HG03025 (cell line): Measurements from ENCODE around the gene NPSR1.
"Not testable (repeated sequence)": the region's sequence is repeated elsewhere in the genome, so short reads cannot be mapped to it uniquely, and the experiment has no call there.

Source experiments
- ATAC-seq: cut with Tn5 transposase; IDR thresholded peaks from one replicate; pipeline ENCODE4 v1.9.1; 2021; ENCODE audit warnings: mild to moderate bottlenecking, moderate library complexity; ENCODE audit not compliant: unreplicated experiment, low FRiP score

Gene NPSR1

DNA sequence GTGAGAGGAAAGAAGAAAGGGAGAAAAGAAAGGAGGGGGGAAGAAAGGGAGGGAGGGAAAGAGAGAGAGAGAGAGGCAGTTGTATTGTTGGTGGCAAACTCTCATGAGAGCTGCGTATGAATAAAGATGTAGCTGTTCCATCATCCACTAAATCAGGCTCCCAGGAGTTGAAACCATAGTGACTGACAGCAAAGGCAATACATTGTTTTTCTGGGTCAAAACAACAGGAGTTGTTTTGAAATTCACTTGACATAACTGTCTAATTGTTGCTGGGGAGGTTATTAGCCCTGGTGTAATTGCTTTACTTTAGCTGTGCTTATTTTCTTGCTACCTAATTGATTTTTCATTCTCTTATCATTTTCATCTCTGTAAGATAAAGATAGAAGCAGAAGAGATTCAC, 173.4 kb downstream of the NPSR1 start:
- ATAC-seq: no peak

DNA sequence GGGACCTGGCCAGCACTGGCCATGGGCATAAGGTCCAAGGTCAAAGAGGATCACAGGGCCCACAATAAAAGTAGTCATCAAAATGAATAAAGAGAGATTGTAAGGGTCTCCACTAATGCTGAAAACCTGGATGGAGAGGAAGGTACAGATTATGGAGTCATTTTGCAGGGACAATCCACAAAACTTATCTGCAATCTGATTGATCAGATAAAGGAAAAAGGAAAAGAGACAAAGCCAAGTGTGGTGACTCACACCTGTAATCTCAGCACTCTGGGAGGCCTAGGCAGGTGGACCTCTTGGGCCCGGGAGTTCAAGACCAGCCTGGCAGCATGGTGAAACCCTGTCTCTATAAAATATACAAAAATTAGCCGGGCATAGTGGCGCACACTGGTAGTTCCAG, 174.0 kb downstream of the NPSR1 start:
- no peak for ATAC-seq

DNA sequence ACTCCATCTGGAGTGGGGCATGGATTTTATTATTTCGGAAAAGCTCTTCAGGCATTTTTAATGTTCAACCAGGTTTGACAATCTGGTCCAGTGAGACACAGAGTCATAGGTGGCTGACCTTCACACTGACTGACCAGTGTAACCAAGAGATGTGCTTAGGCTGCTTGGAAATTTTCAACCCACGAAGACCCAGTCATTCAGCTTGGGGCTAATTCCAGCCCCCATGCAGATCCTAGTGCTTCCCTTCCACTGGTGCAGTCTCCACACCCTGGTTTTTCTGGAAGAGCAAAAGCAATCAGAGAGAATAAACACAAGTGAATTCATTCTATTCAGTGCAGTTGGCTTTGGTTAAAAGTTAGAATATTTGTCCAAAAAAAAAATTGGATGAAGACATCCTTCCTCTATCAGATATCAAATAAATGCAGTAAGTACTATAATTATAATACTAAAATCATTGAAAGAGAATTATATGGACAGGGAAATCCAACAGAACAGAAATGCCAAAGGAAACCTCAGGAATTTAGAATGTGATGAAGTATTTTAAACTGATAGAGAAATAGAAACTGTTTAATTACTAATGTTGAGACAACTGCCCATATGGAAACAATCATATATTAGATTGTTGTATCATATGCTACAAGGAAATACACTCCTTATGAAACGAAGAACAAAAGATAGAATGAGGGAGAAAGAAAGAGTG, 178.0 kb downstream of the NPSR1 start:
- no peak for ATAC-seq

DNA sequence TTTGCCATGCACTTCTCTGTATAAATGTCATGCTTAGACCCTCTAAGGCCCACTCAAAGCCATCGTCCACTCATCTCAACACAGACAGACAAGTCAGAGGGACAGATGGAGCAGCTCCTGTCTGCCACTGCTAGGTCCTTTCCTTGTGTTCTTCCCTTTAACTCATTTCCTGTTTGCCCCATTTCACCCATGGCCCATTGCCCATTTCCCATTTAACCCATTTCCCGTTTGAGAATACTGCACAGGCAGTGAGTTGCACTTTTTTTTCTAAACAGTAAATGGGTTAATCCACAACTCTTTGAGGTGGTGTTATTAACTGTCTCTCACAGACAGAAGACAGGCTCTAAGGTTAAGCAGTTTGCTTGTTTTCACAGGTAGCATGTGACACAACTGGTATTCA, 179.3 kb downstream of the NPSR1 start:
- no peak for ATAC-seq

DNA sequence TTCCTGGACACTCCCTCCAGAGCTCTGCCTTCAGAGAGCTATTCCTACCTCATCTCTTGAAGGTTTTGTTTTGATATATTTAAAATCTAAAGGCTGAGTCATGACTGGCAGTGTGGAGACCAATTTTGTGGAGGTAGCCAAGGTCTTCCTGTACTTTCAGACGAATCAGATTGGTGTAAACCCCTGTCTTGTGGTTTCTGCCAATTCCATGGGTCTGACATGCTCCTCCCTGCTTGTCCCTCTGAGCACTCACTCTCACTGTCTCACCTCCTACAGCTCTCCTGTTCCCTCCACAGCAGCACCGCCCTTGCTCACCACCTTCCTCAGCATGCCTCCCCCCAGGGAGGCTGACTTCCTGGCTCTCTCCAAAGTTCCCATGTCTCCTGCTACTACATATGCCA, 179.8 kb downstream of the NPSR1 start:
- no peak for ATAC-seq

DNA sequence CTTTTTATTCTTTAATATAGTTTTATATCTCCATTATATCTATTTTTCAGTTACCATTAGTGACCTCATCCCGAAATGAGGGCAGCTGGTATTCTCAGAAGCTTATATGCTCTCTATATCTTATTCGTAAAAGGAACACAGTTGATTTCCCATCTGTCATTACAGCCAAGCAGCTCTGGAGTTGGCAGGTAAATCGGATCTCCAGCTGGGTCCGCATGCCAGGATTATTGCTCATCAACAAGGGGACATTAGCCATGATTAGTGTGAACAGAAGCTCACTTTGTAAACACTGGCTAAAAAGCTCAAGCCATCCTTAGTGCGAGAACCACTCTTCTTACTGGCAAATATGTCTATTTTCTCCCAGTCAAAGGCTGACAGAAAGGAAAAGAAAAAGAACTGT, 180.3 kb downstream of the NPSR1 start:
- no peak for ATAC-seq

DNA sequence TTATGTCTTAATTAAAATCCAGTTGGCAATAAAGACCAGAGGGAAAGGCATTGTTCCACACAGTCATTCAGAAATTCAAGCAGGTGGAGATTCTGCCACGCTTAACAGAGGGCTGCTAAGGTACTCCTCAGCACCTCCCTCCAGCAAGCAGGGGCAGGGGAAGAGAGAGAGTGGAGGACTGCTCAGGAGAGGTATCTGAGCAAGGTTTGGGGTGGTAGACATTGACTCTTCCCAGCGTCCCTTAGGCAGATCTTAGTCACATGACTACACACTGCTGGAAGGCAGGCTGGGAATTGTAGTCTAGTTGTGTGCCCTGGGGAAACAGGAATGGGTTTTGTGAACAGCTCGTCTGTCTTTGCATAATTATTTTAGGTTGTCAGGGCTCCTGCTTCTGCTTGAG, 181.6 kb downstream of the NPSR1 start:
- no peak for ATAC-seq

DNA sequence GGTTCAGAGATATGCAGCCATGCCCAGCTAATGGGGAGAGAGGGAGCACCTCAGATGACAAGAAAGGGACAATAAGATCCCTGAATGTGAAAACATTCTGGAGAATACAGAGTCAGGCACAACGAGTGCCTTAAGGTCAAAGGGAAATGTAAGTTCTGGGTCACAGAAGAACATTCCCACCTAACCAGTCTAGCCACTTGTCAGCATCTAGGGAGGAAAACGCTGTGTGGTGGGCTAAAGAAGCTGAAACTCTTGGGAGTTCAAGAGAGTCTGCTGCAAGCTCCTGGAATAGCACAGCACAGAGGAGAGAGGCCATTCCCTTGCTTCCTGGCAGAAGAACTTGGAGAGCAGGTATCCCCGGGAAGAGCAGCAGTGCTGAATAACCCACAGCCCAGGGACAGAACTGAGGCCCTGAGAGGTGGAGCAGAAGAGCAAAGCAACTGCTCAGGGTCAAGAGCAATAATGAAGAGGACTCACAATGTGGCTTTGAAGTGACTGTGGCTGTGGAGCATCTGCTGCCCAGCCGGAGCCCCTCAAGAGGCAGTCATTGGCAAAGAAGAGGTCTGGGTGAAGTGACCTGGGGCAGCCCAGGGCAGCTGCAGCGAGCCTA, 182.3 kb downstream of the NPSR1 start:
- no peak for ATAC-seq

DNA sequence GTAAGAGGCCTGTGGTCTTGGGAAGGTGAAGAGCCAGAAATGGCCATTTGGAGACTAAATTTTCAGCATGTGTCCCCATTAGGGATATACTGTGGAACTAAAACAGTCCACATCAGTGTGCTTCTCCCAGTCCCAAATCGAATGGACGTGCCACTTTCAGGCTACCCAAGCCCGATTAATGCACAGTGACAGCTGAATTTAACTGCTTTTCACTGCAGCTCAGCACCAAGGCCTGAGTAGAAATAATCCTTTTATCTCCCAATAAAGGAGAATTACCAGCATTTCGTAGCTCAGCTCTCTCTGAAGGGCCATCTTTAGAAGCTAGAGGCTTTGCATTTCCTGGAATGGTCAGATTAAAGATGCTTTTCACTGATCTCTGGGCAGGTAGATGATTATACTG, 183.3 kb downstream of the NPSR1 start:
- ATAC-seq: no peak

DNA sequence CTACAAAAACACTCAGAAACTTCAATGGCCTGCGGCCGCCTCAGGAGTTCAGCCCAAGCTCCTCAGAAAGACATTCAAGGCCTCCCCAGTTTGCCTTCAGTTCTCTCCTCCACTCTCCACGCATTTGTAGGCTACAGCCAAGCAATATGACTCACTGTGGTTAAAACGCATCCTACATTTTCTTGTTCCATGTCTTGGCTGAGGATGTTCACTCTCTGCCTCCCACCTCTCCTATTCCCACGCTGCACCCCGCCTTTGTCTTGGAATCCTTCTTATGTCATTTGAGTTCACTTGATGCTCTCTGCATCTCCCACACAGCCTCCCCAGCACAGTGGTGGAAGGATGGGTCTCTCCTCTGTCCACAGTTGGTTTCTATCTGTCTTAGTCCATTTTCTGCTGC, 184.8 kb downstream of the NPSR1 start:
- no peak for ATAC-seq

DNA sequence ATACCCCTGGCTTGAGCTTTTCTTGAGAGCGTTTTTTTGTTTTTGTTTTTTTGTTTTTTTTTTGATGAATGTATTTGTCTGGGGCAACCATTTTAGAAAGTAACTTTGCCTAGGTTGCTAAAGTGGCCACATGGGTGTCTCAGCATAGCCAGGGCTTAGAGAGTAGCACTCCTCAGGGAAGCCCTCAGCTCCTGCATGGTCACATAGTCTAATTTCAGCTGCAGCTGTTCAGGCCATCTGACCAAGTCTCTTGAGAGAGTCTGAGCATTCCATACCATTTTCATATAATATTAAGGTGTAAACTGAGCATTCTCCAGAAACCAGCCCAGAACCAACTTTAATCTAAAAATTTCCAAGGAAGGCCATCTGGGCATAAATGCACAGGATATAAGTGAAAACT, 186.4 kb downstream of the NPSR1 start:
- ATAC-seq: no peak

DNA sequence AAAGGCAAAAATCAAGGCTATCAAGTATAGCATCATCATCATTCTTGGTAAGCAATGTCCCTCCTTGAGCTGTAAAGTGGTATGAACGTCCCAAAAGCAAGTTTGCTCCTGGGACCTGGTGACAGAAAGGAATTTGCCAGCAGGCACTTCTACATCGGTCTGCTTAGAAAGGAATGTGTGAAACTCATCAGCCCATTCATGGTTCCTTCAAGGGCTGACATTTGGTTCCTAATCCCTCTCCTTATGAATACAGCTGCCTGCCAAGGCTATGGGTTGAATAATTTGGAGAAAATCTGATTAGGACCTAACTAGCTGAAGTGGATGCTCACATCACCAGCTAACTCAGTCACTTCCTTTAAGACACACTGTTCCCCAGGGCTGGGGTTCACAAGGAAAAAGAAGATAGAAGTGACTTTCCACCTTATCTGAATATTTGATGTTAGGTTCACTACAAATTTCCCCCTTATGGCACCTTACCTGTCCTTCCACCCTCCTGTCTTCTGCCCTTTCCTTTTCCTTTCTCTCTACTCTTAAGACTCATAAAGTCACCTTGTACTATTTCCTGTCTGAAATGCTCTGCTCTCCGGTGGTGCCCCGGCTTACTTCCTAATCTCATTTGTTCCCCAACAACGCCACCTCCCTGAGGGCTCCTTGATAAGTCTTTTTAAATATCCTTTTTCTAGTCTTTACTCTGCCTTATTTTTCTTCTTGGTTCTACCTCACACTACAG, 187.1 kb downstream of the NPSR1 start:
- ATAC-seq: no peak

DNA sequence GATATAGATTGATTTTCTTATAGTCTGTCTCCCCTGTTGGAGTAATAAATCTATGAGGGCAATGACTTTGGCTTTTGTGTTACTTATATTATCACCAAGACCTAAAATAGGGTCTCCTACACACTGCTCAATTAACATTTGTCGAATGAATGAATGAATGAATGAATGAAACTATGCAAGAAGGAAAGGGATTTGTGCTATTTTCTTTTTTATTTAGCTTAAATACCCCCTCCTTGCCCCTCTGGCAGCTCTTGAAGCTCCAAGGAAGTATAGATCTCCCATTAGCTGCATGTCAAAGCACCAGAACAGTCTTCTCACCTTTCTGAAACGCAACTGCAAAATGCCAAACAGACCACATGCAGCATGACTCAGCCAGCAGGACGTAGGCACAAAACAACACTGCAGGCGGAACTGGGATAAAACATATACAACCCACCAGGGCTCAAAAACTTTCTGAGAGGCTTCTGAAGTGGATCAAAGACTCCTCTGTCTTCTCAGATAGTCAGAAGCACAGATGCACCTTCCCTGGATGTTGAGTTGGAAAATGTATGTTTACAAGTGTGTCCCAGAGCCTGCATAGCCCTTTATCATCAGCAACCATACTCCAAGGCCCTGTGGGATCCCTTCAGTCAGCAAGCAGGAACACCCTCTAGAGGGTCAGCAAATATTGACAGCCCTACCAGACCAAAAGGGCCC, 187.8 kb downstream of the NPSR1 start:
- no peak for ATAC-seq

DNA sequence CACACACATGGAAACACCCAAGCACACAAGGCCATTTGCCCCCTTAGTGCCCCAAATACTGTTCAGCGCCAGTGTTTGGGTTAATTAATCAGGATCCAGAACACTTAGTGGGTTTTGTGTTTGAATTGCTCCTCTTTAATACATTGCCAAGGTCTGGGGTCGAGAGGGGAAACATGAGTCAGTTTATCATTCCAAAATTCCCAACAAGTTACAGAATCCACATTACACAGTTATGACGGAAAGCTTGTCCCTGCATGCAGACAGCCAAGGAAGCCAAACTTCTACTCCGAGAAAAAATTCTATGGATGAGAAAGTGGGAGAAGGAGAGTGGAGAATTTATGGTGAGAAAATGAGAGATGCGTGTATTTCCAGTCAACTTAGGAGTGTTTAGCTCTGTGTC, 189.0 kb downstream of the NPSR1 start:
- ATAC-seq: no peak

DNA sequence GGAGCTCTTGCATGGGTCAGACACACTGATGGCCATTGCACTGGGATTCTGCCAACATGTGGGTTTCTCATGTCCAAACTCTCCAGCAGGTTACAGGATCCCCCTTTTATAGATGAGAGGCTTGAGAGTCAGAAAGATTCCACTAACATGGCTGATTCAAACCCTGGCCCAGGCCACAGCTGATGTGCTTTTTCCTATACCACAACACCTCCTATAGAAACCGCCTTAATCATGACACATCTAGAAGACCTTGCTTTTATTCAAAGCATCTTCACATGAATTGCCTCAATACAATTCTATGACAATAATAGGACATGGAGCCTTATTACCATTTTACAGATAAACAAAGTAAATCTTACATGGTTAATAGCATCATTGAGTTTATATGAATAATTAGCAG, 190.7 kb downstream of the NPSR1 start:
- no peak for ATAC-seq

DNA sequence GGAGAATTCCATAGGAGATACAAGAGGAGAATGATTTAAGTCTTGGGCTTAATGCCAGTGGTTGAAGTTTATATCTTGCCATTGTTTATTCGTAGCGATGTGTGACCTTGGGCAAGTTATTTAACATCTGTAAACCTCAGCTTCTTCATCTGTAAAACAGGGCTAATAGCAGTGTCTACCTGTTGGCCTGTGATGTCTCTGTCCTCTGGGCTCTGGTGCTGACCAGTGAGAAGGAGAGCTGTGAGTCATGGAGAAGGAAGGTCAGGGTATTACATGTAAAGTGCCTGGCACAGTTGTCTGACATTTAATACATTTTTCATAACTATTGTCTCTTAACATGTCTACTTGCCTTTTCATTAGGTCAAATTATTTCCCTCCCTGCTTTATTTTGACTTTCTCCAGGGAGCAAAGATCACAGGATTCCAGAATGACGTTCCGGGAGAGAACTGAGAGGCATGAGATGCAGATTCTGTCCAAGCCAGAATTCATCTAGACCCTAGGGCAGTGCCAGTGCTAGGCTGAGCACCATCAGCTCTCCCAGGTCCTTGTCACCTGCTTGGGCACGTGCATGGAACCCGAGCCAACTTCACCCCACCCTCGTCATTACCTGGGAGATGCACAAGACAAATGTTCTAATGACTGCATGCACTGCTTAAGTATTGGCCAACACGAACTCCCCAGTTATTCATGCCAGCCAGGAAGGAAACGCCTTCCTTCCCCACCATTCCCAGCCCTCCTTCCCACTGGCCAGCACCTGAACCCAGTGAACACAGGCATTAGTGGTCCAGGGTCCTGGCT, 191.3 kb downstream of the NPSR1 start:
- ATAC-seq: no peak

DNA sequence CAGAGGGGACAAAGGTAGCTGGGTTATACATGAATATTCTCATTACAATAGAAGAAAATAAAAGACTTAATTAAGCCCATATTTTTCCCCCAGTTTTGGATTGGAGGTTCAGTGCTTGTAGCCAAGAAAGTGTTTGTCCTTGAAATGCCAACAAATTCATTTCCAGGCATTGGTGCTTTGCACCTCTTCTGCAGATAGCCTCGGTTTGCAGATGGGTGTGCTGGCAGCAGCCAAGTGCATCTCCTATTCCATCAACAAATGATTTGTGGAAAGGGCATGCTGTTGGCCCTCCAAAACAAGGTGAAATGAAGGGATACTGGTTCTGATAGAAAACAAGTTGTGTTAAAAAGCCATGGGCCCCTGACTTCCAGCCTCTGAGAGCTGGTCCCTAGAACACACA, 192.0 kb downstream of the NPSR1 start:
- no peak for ATAC-seq

DNA sequence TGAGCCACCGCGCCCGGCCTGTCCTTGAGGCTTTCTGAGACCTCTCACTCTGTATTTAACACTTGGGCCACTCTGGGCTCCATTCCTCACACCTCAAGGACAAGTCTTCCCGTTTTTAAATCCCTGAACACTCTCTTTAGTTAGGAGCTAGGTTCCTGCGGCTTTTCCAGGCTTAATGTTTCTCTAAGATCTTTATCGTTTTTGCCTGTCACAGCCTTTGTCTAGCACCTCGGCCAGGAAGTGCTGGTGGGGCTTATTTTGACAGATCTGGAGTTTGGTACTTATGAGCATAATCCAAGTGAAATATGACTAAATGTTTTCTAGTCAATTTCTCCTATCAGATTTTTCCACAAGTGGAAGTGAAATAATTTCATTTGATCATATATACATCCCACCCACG, 192.7 kb downstream of the NPSR1 start:
- no peak for ATAC-seq

DNA sequence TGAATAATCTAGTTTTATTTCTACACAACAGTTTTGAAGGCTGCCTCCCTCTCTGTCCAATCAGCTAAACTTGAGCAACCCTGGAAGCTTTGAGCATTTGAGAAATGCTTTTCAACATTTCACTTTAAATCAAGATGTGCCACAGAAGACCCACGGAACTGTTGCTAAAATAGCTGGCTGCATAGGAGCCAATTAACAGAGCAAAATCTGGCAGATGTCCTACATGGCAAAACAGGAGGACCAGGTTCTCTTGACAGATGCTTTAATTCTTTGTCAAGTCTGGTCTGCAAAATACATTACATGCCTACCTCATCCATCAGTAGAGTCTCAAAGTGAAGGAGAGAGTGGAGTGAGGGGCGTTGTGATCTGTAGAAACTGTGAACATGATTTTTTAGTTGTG, 193.4 kb downstream of the NPSR1 start:
- no peak for ATAC-seq

DNA sequence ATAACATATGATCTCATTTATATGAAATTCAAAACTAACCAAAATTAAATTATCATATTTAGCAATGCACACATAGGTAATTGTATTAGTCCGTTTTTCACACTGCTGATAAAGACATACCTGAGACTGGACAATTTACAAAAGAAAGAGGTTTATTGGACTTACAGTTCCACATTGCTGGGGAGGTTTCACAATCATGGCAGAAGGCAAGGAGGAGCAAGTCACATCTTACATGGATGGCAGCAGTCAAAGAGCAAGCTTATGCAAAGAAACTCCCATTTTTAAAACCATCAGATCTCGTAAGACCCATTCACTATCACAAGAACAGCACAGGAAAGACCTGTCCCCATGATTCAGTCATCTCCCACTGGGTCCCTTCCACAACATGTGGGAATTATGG, 200.4 kb downstream of the NPSR1 start:
- not testable (repeated sequence) for ATAC-seq

DNA sequence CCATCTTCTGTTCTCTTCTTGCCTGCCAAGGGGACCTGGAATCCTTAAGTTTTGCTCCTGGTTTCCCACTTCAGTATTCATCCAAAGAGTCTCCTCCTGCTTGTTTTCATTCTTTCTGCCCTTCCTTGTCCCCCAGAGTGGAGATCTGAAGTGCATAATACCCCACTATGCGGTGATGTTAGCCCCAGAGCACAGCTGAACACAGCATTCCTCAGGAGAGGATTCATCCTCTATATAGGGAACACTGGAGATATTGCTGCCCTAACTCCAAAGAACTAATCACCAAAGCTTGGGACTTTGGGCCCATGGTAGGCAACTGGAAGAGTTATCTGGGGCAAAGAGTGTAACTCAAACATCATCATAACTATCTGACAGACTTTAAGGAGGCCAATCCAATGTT, 201.3 kb downstream of the NPSR1 start:
- not testable (repeated sequence) for ATAC-seq
